Loucy (cell line): Measurements from ENCODE around the gene KEAP1.

Source experiments
- CTCF ChIP-seq: fragments of 200-600 bp; sonication (generic); conservative IDR thresholded peaks from 2 replicates; pipeline ENCODE4 v1.5.1; 2014; ENCODE audit warnings: mild to moderate bottlenecking, antibody characterized with exemption, low read length
- EZH2phosphoT487 ChIP-seq: fragments of 200-600 bp; IDR thresholded peaks from 2 replicates; pipeline ENCODE4 v1.6.1; 2018; ENCODE audit warnings: antibody characterized with exemption, mild to moderate bottlenecking, moderate library complexity, borderline replicate concordance

- no peak for TF ChIP-seq CTCF
- TF ChIP-seq EZH2phosphoT487: no peak
Measured at GRCh38 chr19:10548746-10549276, 45.7 kb upstream of the KEAP1 start.
